ENCODE measurements around the gene ABCF3.
A peak's percentile ranks its signal among the peaks of the same experiment; 100 is the strongest.
"Not testable (repeated sequence)": the region's sequence is repeated elsewhere in the genome, so short reads cannot be mapped to it uniquely, and the experiment has no call there.

The ABCF3 gene, protein sequence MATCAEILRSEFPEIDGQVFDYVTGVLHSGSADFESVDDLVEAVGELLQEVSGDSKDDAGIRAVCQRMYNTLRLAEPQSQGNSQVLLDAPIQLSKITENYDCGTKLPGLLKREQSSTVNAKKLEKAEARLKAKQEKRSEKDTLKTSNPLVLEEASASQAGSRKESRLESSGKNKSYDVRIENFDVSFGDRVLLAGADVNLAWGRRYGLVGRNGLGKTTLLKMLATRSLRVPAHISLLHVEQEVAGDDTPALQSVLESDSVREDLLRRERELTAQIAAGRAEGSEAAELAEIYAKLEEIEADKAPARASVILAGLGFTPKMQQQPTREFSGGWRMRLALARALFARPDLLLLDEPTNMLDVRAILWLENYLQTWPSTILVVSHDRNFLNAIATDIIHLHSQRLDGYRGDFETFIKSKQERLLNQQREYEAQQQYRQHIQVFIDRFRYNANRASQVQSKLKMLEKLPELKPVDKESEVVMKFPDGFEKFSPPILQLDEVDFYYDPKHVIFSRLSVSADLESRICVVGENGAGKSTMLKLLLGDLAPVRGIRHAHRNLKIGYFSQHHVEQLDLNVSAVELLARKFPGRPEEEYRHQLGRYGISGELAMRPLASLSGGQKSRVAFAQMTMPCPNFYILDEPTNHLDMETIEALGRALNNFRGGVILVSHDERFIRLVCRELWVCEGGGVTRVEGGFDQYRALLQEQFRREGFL

DNA sequence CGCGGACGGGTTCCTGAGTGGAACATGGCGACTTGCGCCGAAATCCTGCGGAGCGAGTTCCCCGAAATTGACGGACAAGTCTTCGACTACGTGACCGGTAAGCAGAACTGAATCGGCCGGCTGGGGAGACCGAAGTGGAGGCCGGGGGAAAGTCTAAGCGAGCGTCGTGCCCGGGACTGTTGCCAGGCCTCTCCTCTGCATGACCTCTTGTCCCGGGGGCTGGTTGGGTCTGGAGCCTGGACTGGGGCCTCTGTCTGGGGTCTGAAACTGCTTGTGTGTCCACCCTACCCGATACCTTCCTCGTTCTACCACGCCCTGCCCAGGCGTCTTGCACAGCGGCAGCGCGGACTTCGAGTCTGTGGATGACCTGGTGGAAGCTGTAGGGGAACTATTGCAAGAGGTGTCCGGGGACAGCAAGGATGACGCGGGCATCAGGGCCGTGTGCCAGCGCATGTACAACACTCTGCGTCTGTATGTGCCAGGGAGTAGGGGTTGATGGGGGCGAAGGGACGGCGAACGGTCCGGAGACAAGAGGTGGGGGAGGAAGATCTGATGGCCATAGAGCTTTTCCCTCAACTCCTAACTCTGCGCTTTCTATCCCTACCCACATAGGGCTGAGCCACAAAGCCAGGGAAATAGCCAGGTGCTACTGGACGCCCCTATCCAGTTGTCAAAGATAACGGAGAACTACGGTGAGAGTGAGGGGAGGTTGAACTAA is at the start of gene ABCF3:
TSS of gene ABCF3 (plus strand) at position 16 of the 718 bp plus-strand sequence. CDS start at position 25, 9 bp downstream.
- DNase-seq (ENCODE audit: low read depth in 3 of 3): peak in 1 of 3 donors; percentile 20

DNA sequence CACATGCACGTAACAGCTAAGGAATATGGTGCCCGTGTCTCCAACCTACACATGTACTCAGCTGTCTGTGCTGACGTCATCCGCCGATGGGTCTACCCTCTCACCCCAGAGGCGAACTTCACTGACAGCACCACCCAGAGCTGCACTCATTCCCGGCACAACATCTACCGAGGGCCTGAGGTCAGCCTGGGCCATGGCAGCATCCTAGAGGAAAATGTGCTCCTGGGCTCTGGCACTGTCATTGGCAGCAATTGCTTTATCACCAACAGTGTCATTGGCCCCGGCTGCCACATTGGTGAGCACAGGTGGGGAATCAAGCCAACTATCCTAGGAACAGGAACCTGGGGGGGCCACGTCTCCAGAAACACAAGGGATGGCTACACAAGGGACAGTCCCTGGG is 45.6 kb upstream of the ABCF3 start:
- no peak for DNase-seq (ENCODE audit: low read depth in 3 of 3)

- DNase-seq (ENCODE audit: low read depth in 3 of 3): no peak
Observed at GRCh38 chr3:184142199-184142598, 43.8 kb upstream of the ABCF3 start.

DNA sequence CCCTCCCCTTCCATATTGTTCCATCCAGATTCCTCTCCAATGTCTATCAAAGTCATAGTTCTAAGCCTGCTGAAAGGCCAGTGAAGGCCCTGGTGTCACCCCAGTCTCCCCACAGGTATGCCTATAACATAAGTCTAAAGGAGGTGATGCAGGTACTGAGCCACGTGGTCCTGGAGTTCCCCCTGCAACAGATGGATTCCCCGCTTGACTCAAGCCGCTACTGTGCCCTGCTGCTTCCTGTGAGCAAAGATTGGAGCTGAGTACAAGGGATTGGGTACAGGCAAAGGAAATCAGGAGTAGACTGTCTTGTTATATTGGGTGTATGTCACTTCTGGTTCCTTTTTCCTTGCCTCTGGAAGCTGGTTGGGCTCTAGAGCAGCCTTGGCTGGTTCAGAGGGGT is 42.7 kb upstream of the ABCF3 start:
- DNase-seq (ENCODE audit: low read depth in 3 of 3): no peak

DNA sequence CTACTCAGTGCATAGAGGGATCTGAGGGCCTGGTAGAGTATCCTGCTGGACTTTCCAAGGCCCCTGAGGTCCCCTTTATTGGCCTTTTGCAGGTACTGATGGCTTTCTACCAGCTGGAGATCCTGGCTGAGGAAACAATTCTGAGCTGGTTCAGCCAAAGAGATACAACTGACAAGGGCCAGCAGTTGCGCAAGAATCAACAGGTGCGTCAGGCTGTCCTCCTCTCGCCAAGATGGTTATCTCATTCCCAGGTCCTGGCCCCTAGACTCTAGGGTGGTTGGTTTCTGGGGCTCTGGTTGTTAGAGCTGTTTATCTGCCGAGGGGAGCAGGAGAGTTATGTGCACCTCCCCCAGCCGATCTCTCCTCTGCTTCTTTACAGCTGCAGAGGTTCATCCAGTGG is 41.5 kb upstream of the ABCF3 start:
- DNase-seq (ENCODE audit: low read depth in 3 of 3): no peak

DNA sequence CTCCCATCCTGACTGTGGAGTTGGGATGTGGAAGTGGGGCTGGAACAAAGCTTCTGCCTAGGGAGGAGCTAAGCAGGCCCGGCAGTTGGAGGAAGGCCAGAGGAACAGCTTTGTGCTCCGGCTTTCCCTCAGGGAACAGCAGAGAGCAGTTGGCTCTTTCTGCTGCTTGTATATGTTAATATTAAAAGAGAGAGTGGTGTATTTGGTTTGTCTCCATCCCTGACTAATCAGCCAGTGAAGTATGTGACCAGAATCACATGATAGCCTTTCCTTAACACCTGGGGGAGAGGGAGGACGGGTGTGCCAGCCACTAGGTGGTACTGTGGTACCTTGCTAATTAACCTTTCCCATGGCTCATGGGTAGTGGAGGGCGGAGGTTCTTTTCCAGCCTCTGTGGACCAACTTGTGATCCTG is 40.9 kb upstream of the ABCF3 start:
- no peak for DNase-seq (ENCODE audit: low read depth in 3 of 3)

- DNase-seq (ENCODE audit: low read depth in 3 of 3): no peak
Observed at GRCh38 chr3:184145751-184146270, 40.2 kb upstream of the ABCF3 start.

DNA sequence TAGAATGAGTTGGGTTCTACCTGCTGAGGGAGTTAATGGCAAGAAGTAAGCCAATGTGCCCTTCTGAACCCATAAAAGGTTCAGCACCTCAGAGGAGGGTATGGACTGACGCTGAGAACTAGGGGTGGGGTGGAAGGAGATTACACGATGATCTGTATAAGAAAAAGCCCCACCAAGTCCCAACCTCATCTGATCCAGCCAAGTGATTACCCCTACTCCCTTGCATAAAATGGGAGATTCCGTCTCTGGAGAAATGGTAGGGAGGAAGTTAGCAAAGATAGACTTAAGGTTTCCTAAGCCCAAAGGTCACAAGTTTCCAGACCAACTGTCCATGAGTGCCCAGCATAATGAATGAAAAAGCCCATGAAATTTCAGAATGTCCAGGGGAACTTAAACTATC is 37.9 kb upstream of the ABCF3 start:
- DNase-seq (ENCODE audit: low read depth in 3 of 3): no peak

GRCh38 chr3:184149123-184149522 is 36.9 kb upstream of the ABCF3 start:
- no peak for DNase-seq (ENCODE audit: low read depth in 3 of 3)

DNA sequence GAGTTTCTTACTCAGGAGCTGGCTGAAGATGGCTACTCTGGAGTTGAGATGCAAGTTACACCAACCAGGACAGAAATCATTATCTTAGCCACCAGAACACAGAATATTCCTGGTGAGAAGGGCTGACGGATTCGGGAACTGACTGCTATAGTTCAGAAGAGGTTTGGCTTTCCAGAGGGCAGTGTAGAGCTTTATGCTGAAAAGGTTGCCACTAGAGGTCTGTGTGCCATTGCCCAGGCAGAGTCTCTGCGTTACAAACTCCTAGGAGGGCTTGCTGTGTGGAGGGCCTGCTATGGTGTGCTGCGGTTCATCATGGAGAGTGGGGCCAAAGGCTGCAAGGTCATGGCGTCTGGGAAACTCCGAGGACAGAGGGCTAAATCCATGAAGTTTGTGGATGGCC is 36.2 kb upstream of the ABCF3 start:
- DNase-seq (ENCODE audit: low read depth in 3 of 3): not testable (repeated sequence)

- DNase-seq (ENCODE audit: low read depth in 3 of 3): peak in 1 of 3 donors; percentile 26
Observed at GRCh38 chr3:184154885-184155643, 30.9 kb upstream of the ABCF3 start, which contains the start of gene DVL3. DVL3 (plus strand) TSS chr3:184155377; CDS start chr3:184155636, 259 bp downstream.

GRCh38 chr3:184155644-184156521 is 30.1 kb upstream of the ABCF3 start:
- peak in 1 of 3 donors; percentile 38 for DNase-seq (ENCODE audit: low read depth in 3 of 3)

GRCh38 chr3:184156522-184156955 is 29.5 kb upstream of the ABCF3 start:
- DNase-seq (ENCODE audit: low read depth in 3 of 3): no peak

DNA sequence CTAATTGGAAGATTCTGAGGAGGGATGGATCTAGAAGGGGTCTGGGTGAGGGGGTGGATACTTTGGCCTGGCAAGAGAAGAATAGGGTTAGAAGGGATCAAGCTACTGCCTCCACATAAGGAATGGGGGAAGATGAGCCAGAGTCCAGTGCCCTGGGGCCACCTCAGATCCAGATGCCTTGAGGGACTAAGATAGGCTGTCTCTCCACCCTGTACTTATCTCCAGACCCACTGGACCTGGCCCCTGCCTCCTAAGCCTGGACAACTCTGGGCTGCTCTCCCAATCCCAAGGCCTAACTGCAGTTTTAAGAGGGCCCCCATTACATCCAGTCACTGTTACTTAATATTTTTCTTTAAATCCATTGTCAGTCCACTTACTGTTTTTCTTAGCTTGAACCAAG is 28.8 kb upstream of the ABCF3 start:
- DNase-seq (ENCODE audit: low read depth in 3 of 3): no peak

DNA sequence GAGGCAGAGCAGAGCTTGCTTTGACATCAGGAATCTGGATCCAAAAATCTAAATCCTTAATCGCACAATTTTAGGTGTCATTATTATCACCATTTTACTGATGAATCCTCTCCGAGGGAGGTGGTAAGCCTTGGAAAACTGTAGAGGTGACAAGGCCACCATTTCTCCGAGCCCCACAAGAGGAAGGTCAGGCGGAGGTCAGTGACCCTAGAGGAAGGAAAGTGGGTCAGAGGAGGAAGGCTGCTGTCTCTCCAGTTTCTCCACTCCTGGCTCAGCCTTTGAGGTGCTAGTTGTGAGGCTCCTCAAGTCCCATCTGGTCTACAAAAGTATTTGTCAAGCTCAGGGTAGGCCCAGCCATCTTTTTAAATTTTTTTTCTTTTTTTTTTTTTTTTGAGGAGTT is 27.6 kb upstream of the ABCF3 start:
- DNase-seq (ENCODE audit: low read depth in 3 of 3): no peak

DNA sequence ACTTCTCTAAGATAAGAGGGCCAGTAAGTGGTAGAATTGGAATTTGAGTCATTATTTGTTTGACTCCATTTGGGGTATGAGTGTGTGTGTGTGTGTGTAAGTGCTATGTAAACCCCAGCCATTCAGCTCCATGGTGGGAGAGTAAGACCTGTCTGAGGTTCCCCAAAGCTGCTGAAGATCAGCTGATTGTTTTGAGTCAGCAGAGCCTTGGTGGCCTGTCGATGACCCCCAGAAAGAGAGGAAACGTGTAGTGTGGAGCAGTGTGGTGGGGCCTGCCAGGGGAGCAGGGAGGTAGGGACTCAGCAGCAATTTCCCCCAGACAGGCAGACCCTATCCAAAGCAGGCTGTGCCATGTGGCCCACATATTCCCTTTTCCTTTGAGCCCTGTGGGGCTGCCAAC is 25.5 kb upstream of the ABCF3 start:
- no peak for DNase-seq (ENCODE audit: low read depth in 3 of 3)

DNA sequence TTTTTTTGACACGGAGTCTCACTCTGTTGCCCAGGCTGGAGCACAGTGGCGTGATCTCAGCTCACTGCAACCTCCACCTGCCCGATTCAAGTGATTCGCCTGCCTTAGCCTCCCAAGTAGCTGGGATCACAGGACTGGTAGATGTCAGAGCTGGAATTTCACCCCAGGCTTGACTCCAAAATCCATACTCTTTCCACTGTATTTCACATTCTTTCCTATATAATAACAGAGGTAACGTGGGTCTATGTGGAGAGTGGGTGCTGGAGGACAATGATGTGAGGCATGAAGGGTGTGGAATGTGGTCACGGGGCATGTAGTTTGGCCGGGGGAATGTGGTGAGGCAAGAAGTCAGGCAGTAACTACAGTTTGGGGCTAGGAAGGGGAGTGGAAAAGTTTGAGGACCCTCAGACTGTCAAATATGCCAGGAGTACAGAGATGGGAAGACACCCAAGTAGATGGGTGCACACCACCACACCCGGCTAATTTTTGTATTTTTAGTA is 23.4 kb upstream of the ABCF3 start:
- DNase-seq (ENCODE audit: low read depth in 3 of 3): not testable (repeated sequence)

DNA sequence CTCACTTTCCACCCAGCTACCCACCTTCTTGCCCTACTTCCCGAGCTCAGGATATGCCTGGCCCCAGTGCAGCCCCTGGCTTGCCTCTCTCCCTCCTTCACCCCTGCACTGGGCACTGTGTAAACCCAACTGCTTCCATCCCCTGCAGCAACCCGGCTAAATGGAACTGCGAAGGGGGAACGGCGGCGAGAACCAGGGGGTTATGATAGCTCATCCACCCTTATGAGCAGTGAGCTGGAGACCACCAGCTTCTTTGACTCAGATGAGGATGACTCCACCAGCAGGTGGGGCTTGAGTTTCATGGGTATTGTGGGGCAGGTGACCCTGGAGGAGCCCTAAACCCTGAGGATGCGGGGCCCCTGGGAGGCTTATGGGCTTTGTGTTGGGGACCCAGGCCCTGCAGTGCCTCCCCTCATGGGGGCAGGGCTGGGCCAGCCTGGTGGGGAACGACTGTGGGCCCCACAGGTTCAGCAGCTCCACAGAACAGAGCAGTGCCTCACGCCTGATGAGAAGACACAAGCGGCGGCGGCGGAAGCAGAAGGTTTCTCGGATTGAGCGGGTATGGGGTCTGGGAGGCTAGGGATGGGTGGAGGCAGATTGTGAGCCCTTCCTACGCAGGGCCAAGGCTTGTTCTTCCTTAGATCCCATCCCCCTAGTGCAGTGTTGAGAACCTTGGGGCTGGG is 21.2 kb upstream of the ABCF3 start:
- DNase-seq (ENCODE audit: low read depth in 3 of 3): no peak

DNA sequence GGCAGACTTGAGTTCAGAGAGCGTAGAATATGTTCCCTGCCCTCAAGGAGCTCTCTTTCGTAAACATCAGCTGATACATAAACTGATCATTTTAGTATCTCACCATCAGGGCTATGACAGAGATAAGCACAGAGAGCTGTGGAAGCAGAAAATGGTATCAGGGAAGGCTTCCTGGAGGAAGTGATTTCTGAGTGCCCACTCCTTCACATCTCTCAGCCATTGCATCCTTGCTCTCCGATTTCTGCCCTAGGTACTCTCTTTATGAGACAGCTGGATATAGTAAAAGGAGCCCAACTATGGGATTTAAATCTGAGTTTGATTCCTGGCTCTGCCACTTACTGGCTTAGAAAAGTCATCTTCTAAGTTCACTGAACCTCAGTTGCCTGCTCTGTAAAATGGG is 20.5 kb upstream of the ABCF3 start:
- DNase-seq (ENCODE audit: low read depth in 3 of 3): no peak

DNA sequence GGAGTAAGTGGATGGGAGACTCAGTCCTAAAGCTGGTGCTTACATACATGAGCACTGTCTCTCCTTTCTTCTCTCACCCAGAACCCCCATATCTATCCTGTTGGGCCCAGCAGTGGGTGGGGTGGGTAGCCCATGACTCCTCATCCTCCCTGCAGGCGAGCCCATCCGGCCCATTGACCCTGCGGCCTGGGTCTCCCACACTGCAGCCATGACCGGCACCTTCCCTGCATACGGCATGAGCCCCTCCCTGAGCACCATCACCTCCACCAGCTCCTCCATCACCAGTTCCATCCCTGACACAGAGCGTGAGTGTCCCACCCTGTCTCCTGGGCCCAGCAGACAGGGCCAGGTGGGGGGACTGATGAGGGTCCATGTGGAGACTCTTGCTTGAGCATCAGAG is 19.3 kb upstream of the ABCF3 start:
- DNase-seq (ENCODE audit: low read depth in 3 of 3): no peak
